WTC11 (cell line): Measurements from ENCODE around the gene COL25A1. TPM values are rescaled to one million over a fixed set of nuclear protein-coding genes. Genes with fewer than 3 reads are reported as not detected.

Source experiments
- ATAC-seq: fragments of 200-7000 bp; cut with Tn5 transposase; 2 replicates; pipeline ENCODE4 v1.10.0; 2021; ENCODE audit warnings: mild to moderate bottlenecking, moderate library complexity
- CTCF ChIA-PET: fragments of 300-600 bp; sonication (Branson Sonifier 250); formaldehyde crosslinking; loops from one replicate; lab custom pipeline; 2021; ENCODE audit warnings: antibody characterized with exemption; lab: Charles Lee
- POLR2A ChIA-PET: fragments of 350-600 bp; sonication (Branson Sonifier 250); formaldehyde crosslinking; loops from one replicate; lab custom pipeline; 2021; ENCODE audit warnings: antibody characterized with exemption; lab: Charles Lee
- DNase-seq: peaks from one replicate; pipeline ENCODE4 v3.0.0; 2021; ENCODE audit warnings: low spot score
- H3K27ac Mint-ChIP-seq: 2 replicates; pipeline ENCODE4 v1.8.0; 2021; ENCODE audit warnings: mixed read lengths
- H3K27me3 Mint-ChIP-seq: 2 replicates; pipeline ENCODE4 v1.8.0; 2021; ENCODE audit warnings: low read depth, mild to moderate bottlenecking, moderate library complexity, mixed read lengths
- H3K36me3 Mint-ChIP-seq: 2 replicates; pipeline ENCODE4 v1.8.0; 2021; ENCODE audit warnings: mixed read lengths
- H3K4me1 Mint-ChIP-seq: 2 replicates; pipeline ENCODE4 v1.8.0; 2022; ENCODE audit warnings: mixed read lengths
- H3K4me3 Mint-ChIP-seq: 2 replicates; pipeline ENCODE4 v1.8.0; 2021; ENCODE audit warnings: mild to moderate bottlenecking, moderate library complexity, mixed read lengths
- H3K9me3 Mint-ChIP-seq: 2 replicates; pipeline ENCODE4 v1.8.0; 2021; ENCODE audit warnings: mixed read lengths
- AFF4 ChIP-seq: sonication (generic); formaldehyde crosslinking; IDR thresholded peaks from 2 replicates; pipeline ENCODE4 v1.8.1; 2023; ENCODE audit warnings: mild to moderate bottlenecking, missing genetic modification reagents, borderline replicate concordance
- ATF1 ChIP-seq: sonication (generic); formaldehyde crosslinking; IDR thresholded peaks from 2 replicates; pipeline ENCODE4 v1.8.1; 2023; ENCODE audit warnings: mild to moderate bottlenecking, moderate library complexity, missing genetic modification reagents
- CDX4 ChIP-seq: fragments of 250-450 bp; sonication (Bioruptor Pico); IDR thresholded peaks from 2 replicates; pipeline ENCODE4 v1.9.0; 2021; ENCODE audit warnings: moderate library complexity, mild to moderate bottlenecking, inconsistent platforms, borderline replicate concordance
- CREB1 ChIP-seq: sonication (generic); formaldehyde crosslinking; IDR thresholded peaks from 2 replicates; pipeline ENCODE4 v1.8.0; 2023; ENCODE audit warnings: mild to moderate bottlenecking, missing genetic modification reagents
- CREM ChIP-seq: sonication (generic); formaldehyde crosslinking; IDR thresholded peaks from 2 replicates; pipeline ENCODE4 v1.8.1; 2022; ENCODE audit warnings: mild to moderate bottlenecking, missing genetic modification reagents, moderate library complexity
- GRHL2 ChIP-seq: fragments of 250-450 bp; sonication (Bioruptor Pico); IDR thresholded peaks from 2 replicates; pipeline ENCODE4 v1.8.0; 2022; ENCODE audit warnings: mild to moderate bottlenecking, moderate library complexity; ENCODE audit not compliant: insufficient replicate concordance, severe bottlenecking
- GTF2I ChIP-seq: fragments of 250-450 bp; sonication (Bioruptor Pico); conservative IDR thresholded peaks from 2 replicates; pipeline ENCODE4 v1.4.0; 2021; ENCODE audit warnings: mild to moderate bottlenecking
- KAT7 ChIP-seq: sonication (generic); formaldehyde crosslinking; IDR thresholded peaks from 2 replicates; pipeline ENCODE4 v1.8.1; 2023; ENCODE audit warnings: missing genetic modification reagents, mild to moderate bottlenecking, borderline replicate concordance
- RELA ChIP-seq: sonication (generic); formaldehyde crosslinking; IDR thresholded peaks from 2 replicates; pipeline ENCODE4 v1.8.1; 2022; ENCODE audit warnings: missing genetic modification reagents, mild to moderate bottlenecking, borderline replicate concordance
- RORB ChIP-seq: fragments of 250-450 bp; sonication (Bioruptor Pico); IDR thresholded peaks from 2 replicates; pipeline ENCODE4 v1.9.0; 2021; ENCODE audit warnings: mild to moderate bottlenecking
- STAT6 ChIP-seq: sonication (generic); formaldehyde crosslinking; conservative IDR thresholded peaks from 2 replicates; pipeline ENCODE4 v1.8.1; 2023; ENCODE audit warnings: mild to moderate bottlenecking, low read depth, missing genetic modification reagents, moderate library complexity
- TP53 ChIP-seq: sonication (generic); formaldehyde crosslinking; IDR thresholded peaks from 2 replicates; pipeline ENCODE4 v1.8.1; 2023; ENCODE audit warnings: mild to moderate bottlenecking, missing genetic modification reagents
- USF2 ChIP-seq: sonication (generic); formaldehyde crosslinking; IDR thresholded peaks from 2 replicates; pipeline ENCODE4 v1.8.1; 2023; ENCODE audit warnings: mild to moderate bottlenecking, missing genetic modification reagents, moderate library complexity
- ZBTB21 ChIP-seq: sonication (generic); formaldehyde crosslinking; IDR thresholded peaks from 2 replicates; pipeline ENCODE4 v1.8.1; 2023; ENCODE audit warnings: mild to moderate bottlenecking, missing genetic modification reagents, borderline replicate concordance
- ZNF423 ChIP-seq: fragments of 250-450 bp; sonication (Bioruptor Pico); IDR thresholded peaks from 2 replicates; pipeline ENCODE4 v2.1.2; 2022; ENCODE audit warnings: mild to moderate bottlenecking, moderate library complexity
- total RNA-seq: library from RNA; stranded (reverse); gene quantifications from 3 replicates; pipeline ENCODE4 v1.2.3, GENCODE V29; 2021
- TF ChIP-seq, protein P1 (sequence below): sonication (generic); formaldehyde crosslinking; IDR thresholded peaks from 2 replicates; pipeline ENCODE4 v1.8.0; 2022; ENCODE audit warnings: mild to moderate bottlenecking, missing genetic modification reagents
- TF ChIP-seq, protein P2 (sequence below): sonication (generic); formaldehyde crosslinking; IDR thresholded peaks from 2 replicates; pipeline ENCODE4 v1.8.1; 2022; ENCODE audit warnings: mild to moderate bottlenecking, missing genetic modification reagents, moderate library complexity, borderline replicate concordance
- TF ChIP-seq, protein P3 (sequence below): sonication (generic); formaldehyde crosslinking; IDR thresholded peaks from 2 replicates; pipeline ENCODE4 v1.8.1; 2022; ENCODE audit warnings: low read depth, mild to moderate bottlenecking, moderate library complexity, missing genetic modification reagents, borderline replicate concordance
- TF ChIP-seq, protein P4 (sequence below): fragments of 250-450 bp; sonication (Bioruptor Pico); IDR thresholded peaks from 2 replicates; pipeline ENCODE4 v1.9.0; 2021; ENCODE audit warnings: mild to moderate bottlenecking

Gene COL25A1
- total RNA-seq, 1 experiment from 2014 or later, result 6.6 TPM

DNA sequence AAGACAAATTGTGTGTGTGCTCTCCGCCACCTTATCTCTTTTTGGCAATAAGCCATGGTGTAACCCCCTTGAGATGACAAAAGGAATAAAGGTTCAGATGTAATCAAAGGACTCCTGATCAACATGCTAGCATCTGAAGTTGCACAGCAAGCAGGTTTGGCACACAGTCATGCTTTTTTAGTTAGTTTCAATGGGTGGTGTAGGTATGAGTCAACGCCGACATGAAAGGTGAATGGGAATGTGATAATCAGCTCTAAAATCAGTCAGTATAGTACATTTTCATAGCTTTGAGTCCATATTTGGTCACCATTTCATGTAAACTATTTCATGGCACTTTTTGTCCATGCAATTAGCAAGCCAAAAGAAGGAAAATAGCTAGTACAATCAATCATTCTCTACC is 489.2 kb downstream of the COL25A1 start (continued):
- no peak for TF ChIP-seq CREM
- TF ChIP-seq GRHL2 (CRISPR knock-in tag), result no peak
- no peak for TF ChIP-seq USF2

GRCh38 chr4:108811486-108811885 is 491.0 kb downstream of the COL25A1 start:
- Mint-ChIP-seq H3K27ac (no peak overlapping the region), H3K27me3 (no peaks in the 10 kb centered on the region), H3K4me3 (no peak overlapping the region), H3K4me1 (0 out of 2 replicates have a peak, but pooled peaks cover under 1% of the 10 kb centered on the region), H3K36me3 (no peaks in the 10 kb centered on the region), H3K9me3 (no peaks in the 10 kb centered on the region)
- DNase-seq (no peak), ATAC-seq (no peak)
- ChIA-PET CTCF (no interaction called here), POLR2A (no interaction called here)
- TF ChIP-seq, protein P1, sequence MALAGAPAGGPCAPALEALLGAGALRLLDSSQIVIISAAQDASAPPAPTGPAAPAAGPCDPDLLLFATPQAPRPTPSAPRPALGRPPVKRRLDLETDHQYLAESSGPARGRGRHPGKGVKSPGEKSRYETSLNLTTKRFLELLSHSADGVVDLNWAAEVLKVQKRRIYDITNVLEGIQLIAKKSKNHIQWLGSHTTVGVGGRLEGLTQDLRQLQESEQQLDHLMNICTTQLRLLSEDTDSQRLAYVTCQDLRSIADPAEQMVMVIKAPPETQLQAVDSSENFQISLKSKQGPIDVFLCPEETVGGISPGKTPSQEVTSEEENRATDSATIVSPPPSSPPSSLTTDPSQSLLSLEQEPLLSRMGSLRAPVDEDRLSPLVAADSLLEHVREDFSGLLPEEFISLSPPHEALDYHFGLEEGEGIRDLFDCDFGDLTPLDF (CRISPR knock-in tag), result no peak
- TF ChIP-seq STAT6 (CRISPR knock-in tag) (no peak), KAT7 (no peak), ZNF423 (CRISPR knock-in tag) (no peak), AFF4 (CRISPR knock-in tag) (no peak), RORB (CRISPR knock-in tag) (no peak)
- TF ChIP-seq, protein P2, sequence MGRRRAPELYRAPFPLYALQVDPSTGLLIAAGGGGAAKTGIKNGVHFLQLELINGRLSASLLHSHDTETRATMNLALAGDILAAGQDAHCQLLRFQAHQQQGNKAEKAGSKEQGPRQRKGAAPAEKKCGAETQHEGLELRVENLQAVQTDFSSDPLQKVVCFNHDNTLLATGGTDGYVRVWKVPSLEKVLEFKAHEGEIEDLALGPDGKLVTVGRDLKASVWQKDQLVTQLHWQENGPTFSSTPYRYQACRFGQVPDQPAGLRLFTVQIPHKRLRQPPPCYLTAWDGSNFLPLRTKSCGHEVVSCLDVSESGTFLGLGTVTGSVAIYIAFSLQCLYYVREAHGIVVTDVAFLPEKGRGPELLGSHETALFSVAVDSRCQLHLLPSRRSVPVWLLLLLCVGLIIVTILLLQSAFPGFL, result no peak

GRCh38 chr4:108810087-108810486 is 492.4 kb downstream of the COL25A1 start:
- CTCF ChIA-PET, result no interaction called here
- H3K9me3 Mint-ChIP-seq, result no peaks in the 10 kb centered on the region

More at GRCh38 chr4:108810087-108810486, 492.4 kb downstream of the COL25A1 start:
- Mint-ChIP-seq H3K27me3 (no peaks in the 10 kb centered on the region), H3K36me3 (no peaks in the 10 kb centered on the region), H3K4me3 (no peak overlapping the region), H3K4me1 (no peaks in the 10 kb centered on the region), H3K27ac (no peak overlapping the region)
- no peak for DNase-seq
- POLR2A ChIA-PET, result no interaction called here
- no peak for ATAC-seq
- no peak for TF ChIP-seq CREB1
- no peak for TF ChIP-seq GTF2I (CRISPR knock-in tag)
- TF ChIP-seq ZBTB21 (CRISPR knock-in tag), result no peak
- no peak for TF ChIP-seq TP53
- TF ChIP-seq ATF1, result no peak
- TF ChIP-seq, protein P3, sequence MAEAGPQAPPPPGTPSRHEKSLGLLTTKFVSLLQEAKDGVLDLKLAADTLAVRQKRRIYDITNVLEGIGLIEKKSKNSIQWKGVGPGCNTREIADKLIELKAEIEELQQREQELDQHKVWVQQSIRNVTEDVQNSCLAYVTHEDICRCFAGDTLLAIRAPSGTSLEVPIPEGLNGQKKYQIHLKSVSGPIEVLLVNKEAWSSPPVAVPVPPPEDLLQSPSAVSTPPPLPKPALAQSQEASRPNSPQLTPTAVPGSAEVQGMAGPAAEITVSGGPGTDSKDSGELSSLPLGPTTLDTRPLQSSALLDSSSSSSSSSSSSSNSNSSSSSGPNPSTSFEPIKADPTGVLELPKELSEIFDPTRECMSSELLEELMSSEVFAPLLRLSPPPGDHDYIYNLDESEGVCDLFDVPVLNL (CRISPR knock-in tag), result no peak
- TF ChIP-seq, protein P4, sequence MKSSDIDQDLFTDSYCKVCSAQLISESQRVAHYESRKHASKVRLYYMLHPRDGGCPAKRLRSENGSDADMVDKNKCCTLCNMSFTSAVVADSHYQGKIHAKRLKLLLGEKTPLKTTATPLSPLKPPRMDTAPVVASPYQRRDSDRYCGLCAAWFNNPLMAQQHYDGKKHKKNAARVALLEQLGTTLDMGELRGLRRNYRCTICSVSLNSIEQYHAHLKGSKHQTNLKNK (CRISPR knock-in tag), result no peak
- TF ChIP-seq RELA (CRISPR knock-in tag), result no peak
- TF ChIP-seq CDX4 (CRISPR knock-in tag), result no peak
